HFFc6 (cell line): Measurements from ENCODE around the gene SMC4. TPM values are rescaled to one million over a fixed set of nuclear protein-coding genes. Genes with fewer than 3 reads are reported as not detected.
A peak's percentile ranks its signal among the peaks of the same experiment; 100 is the strongest.

Experiments used
- DNase-seq: peaks from one replicate; pipeline ENCODE4 v3.0.0-alpha.2; 2018
- H3K27ac Mint-ChIP-seq: 2 replicates; pipeline ENCODE4 v1.8.0; 2020; ENCODE audit warnings: mild to moderate bottlenecking, mixed read lengths
- H3K27me3 Mint-ChIP-seq: 2 replicates; pipeline ENCODE4 v1.8.0; 2021; ENCODE audit warnings: mild to moderate bottlenecking, moderate library complexity, mixed read lengths; ENCODE audit not compliant: insufficient read depth
- H3K36me3 Mint-ChIP-seq: 2 replicates; pipeline ENCODE4 v1.8.0; 2021; ENCODE audit warnings: low read depth, mixed read lengths
- H3K4me1 Mint-ChIP-seq: 2 replicates; pipeline ENCODE4 v1.8.0; 2020; ENCODE audit warnings: low read depth, mixed read lengths
- H3K4me3 Mint-ChIP-seq: 2 replicates; pipeline ENCODE4 v1.8.0; 2020; ENCODE audit warnings: mild to moderate bottlenecking, moderate library complexity, mixed read lengths
- H3K9me3 Mint-ChIP-seq: 2 replicates; pipeline ENCODE4 v1.8.0; 2020; ENCODE audit warnings: mild to moderate bottlenecking, mixed read lengths
- CTCF ChIP-seq: fragments of 200-600 bp; sonication (generic); IDR thresholded peaks from 2 replicates; pipeline ENCODE4 v1.5.0; 2021; ENCODE audit warnings: antibody characterized with exemption, mild to moderate bottlenecking
- total RNA-seq, 6 experiments: library from RNA; stranded (reverse); fragmentation: NEBNext Ultra II Directional; extraction: Animal tissue kit (Norgen Biotek cat#: 25700); gene quantifications; 2 replicates in 1 of 6; 3 replicates in 5 of 6; pipeline ENCODE4 v1.2.3, GENCODE V29; 2021

Gene SMC4
- total RNA-seq, 6 experiments from 2014 or later = 58.2 to 116 (median 106) TPM

- H3K27ac Mint-ChIP-seq = peak overlapping the region; percentile 90
- H3K4me3 Mint-ChIP-seq = peak overlapping the region; percentile 99
- no peak for TF ChIP-seq CTCF
- H3K9me3 Mint-ChIP-seq = peaks cover 4% of the 10 kb centered on the region; the same call in 1 of the 2 replicates
- H3K27me3 Mint-ChIP-seq = peaks cover 11% of the 10 kb centered on the region
- peaks cover 34% of the 10 kb centered on the region for H3K36me3 Mint-ChIP-seq
- H3K4me1 Mint-ChIP-seq = peaks cover 44% of the 10 kb centered on the region
- no peak for DNase-seq
Observed at GRCh38 chr3:160402221-160403027, 3.0 kb downstream of the SMC4 start.

- Mint-ChIP-seq H3K36me3 (peaks cover 34% of the 10 kb centered on the region), H3K27me3 (peaks cover 11% of the 10 kb centered on the region), H3K9me3 (peaks cover 4% of the 10 kb centered on the region; the same call in 1 of the 2 replicates), H3K27ac (peak overlapping the region; percentile 90), H3K4me1 (peaks cover 47% of the 10 kb centered on the region), H3K4me3 (peak overlapping the region; percentile 99)
- no peak for TF ChIP-seq CTCF
- DNase-seq = no peak
Observed at GRCh38 chr3:160403028-160403545, 3.6 kb downstream of the SMC4 start.

- H3K27ac Mint-ChIP-seq = peak overlapping the region; percentile 90
- DNase-seq = no peak
- H3K9me3 Mint-ChIP-seq = peaks cover 4% of the 10 kb centered on the region; the same call in 1 of the 2 replicates
- H3K27me3 Mint-ChIP-seq = peaks cover 11% of the 10 kb centered on the region
- H3K4me3 Mint-ChIP-seq = peak overlapping the region; percentile 99
- peaks cover 40% of the 10 kb centered on the region for H3K36me3 Mint-ChIP-seq
- peaks cover 48% of the 10 kb centered on the region for H3K4me1 Mint-ChIP-seq
- no peak for TF ChIP-seq CTCF
Observed at GRCh38 chr3:160403796-160404470, 4.5 kb downstream of the SMC4 start.

GRCh38 chr3:160409812-160410610, 10.6 kb downstream of the SMC4 start:
- Mint-ChIP-seq H3K27me3 (no peaks in the 10 kb centered on the region), H3K4me3 (no peak overlapping the region), H3K9me3 (no peaks in the 10 kb centered on the region), H3K4me1 (peaks cover 31% of the 10 kb centered on the region), H3K27ac (peak overlapping the region; percentile 67), H3K36me3 (peaks cover 17% of the 10 kb centered on the region)
- no peak for DNase-seq
- no peak for TF ChIP-seq CTCF

GRCh38 chr3:160412477-160412876, 13.0 kb downstream of the SMC4 start:
- DNase-seq = no peak
- peaks cover 33% of the 10 kb centered on the region for H3K36me3 Mint-ChIP-seq
- H3K27me3 Mint-ChIP-seq = no peaks in the 10 kb centered on the region
- 0 out of 2 replicates have a peak overlapping the region, but pooled peaks have one; percentile 50 for H3K27ac Mint-ChIP-seq
- no peak overlapping the region for H3K4me3 Mint-ChIP-seq
- TF ChIP-seq CTCF = no peak
- H3K9me3 Mint-ChIP-seq = no peaks in the 10 kb centered on the region
- H3K4me1 Mint-ChIP-seq = peaks cover 38% of the 10 kb centered on the region
